GM12874 (cell line): ENCODE data around the gene TKT.

Experiments used
- CTCF ChIP-seq: IDR thresholded peaks from 2 replicates; pipeline ENCODE4 v1.5.1; 2011; ENCODE audit warnings: low read depth, mild to moderate bottlenecking, control low read depth, low read length, moderate library complexity; ENCODE audit not compliant: insufficient read depth

Gene TKT

GRCh38 chr3:53269888-53270880 lies 14.4 kb upstream of the TKT start:
- TF ChIP-seq CTCF, result no peak

DNA sequence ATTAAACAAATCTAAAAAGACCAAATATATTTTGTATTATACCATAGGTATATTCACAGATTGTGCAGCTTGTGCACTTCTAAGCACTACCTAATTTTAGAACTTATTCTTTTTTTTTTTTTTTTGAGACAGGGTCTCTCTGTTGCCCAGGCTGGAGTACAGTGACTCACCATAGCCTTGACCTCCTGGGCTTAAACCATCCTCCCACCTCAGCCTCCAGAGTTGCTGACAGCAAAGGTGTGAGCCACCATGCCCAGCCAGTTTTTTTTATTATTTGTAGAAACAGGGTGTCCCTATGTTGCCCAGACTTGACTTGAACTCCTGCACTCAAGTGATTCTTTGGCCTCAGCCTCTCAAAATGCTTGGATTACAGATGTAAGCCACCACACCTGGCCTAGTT lies 11.9 kb upstream of the TKT start:
- TF ChIP-seq CTCF, result no peak

DNA sequence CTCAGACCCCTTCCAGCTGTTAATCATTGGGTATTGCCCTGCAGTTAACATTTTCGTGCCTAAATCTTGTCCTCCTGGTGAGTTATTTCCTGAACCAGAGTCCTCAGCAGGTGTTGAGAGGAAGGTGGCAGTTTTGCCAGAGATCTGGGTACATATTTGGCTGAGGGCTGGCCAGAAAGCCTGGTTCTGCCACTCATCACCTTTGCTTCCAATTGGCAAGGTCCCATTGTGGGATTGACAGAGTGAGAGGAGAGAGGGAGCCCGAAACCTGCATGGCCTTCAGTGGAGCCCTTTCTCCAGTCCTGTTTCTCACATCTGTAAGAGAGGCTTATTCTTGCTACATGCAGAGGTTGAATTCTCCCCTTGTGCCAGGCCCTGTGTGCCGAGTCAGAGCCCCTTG lies 8.9 kb upstream of the TKT start:
- TF ChIP-seq CTCF, result no peak

GRCh38 chr3:53263907-53264306 lies 8.1 kb upstream of the TKT start:
- no peak for TF ChIP-seq CTCF

DNA sequence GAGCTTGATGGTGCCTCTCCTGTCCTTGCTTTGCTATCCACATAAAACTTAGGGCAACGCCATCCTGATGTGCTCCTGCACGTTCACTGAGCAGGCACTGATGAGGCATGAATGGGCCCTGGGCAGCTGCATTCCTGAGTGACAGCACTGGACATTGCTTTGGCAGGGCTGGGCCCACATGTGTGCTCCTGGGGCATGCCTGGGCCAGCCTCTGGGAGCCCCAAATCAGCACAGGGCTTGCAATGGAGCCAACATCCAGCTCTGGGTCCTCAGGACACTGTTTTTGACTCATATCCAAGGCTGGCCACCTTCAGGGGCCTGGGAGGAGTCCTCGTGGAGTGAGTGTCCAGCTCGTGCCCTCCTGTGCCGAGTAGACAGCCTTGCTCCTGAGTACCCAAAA lies 5.9 kb upstream of the TKT start:
- TF ChIP-seq CTCF, result no peak

DNA sequence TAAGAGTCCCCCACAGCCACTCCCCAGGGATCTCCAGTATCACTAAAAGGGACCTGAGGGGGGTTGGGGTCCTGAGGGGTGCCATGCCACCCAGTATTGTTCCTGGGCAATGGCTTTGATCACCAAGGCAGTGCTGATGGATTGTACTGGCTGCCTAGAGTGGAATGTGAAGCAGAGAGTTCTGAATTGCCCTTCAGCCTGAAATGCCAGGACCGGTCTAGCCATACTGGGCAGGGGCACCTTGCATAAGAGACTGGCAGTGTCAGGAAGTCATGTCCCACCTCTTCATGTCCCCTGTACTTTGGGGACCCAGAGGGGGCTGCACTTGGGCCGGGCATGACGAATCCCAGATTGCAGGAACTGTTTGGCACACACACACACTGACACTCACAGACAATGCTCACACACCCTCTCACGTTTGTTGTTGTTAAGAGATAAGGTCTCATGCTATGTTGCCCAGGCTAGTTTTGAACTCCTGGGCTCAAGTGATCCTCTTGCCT lies 4.5 kb upstream of the TKT start:
- no peak for TF ChIP-seq CTCF

DNA sequence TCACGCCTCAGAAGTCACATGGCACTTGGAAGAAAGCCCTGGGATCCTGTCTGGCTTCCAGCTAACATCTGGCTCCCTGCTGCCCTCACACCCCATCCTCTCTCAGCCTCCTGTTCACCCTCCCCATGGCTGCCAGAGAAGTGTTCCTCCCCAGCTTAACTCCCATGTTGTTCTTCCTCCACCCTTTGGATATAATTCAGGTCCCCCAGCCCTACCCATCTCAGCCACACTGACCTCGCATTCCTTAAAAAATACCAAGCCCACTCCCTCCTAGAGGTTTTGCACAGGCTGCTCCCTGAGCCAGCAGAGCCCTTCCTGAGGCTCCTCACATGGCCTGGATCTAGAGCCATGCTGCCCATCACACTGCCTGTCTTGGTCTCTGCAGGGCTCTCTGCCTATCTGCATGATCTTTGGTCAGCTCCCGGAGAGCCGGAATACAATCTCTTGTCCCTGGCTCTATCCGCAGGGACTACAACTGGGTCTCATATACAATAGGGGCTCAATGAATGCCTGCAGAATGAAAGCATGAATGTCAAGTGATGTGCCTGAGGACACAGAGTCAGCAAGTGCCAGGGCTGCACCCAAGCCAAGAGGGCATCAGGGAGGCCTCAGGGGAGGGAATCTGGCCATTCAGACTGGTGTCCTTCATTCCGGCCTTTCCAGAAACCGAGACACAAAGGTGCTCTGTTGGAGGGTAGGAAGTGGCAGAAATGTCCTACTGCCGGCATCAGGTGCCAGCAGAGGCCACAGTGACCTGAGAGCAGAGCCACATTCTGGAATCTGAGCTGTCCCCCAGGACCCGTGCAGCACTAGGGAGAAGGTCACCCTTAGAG lies 3.8 kb upstream of the TKT start:
- TF ChIP-seq CTCF, result no peak
